Right lobe of liver (tissue), 4 donors: ENCODE data around the gene SPDYE18.
"Not testable (repeated sequence)": the region's sequence is repeated elsewhere in the genome, so short reads cannot be mapped to it uniquely, and the experiment has no call there.

ENCODE experiments used
- POLR2A ChIP-seq: fragments of 450-650 bp; IDR thresholded peaks from one replicate; pipeline ENCODE4 v1.6.1; 2017; ENCODE audit warnings: antibody characterized with exemption, mild to moderate bottlenecking
- TF ChIP-seq, protein P1 (sequence below), 4 donors: fragments of 200-600 bp in 3 of 4; fragments of 450-650 bp in 1 of 4; IDR thresholded peaks; one replicate each; pipeline versions ENCODE4 v1.5.1 to v1.8.0; 2016 to 2022; ENCODE audit warnings: antibody characterized with exemption in 4 of 4, mild to moderate bottlenecking in 2 of 4
- donor health status: DM: no; HTN: no; CAD: no.
- donor health status: DM: no; HTN: no; CAD: no.
- donor health status: DM: no; HTN: yes; CAD: no.

GRCh38 chr7:77092301-77092700 lies 29.9 kb upstream of the SPDYE18 start:
- TF ChIP-seq, protein P1, sequence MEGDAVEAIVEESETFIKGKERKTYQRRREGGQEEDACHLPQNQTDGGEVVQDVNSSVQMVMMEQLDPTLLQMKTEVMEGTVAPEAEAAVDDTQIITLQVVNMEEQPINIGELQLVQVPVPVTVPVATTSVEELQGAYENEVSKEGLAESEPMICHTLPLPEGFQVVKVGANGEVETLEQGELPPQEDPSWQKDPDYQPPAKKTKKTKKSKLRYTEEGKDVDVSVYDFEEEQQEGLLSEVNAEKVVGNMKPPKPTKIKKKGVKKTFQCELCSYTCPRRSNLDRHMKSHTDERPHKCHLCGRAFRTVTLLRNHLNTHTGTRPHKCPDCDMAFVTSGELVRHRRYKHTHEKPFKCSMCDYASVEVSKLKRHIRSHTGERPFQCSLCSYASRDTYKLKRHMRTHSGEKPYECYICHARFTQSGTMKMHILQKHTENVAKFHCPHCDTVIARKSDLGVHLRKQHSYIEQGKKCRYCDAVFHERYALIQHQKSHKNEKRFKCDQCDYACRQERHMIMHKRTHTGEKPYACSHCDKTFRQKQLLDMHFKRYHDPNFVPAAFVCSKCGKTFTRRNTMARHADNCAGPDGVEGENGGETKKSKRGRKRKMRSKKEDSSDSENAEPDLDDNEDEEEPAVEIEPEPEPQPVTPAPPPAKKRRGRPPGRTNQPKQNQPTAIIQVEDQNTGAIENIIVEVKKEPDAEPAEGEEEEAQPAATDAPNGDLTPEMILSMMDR (IDR thresholded peaks at IDR 0.05): not testable (repeated sequence)
- not testable (repeated sequence) for TF ChIP-seq POLR2A
